ENCODE data around the gene STOM.

DNA sequence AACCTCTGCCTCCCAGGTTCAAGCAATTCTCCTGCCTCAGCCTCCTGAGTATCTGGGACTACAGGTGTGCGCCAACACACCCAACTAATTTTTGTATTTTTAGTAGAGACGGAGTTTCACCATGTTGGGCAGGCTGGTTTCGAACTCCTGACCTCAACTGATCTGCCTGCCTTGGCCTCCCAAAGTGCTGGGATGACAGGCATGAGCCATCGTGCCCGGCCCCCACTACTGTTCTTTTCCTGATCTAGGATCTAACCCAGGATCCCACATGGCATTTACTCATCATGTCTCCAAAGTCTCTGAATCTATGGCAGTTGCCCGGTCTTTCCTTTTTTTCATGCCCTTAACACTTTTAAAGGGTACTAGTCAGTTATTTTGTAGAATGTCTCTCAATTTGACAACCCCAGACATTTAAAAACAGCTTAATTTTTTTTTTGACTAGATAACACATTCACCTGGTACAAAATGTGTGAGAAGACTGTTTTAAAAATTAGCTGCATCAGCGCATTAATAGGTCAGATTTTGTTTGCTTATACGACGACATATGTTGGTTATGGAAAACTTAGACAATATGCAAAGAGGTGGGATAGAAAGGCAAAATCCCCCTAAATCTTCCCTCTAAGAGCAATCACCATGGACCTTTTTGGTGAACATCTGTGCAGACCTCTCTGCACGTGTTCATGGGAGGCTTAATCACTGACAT lies 46.5 kb downstream of the STOM start:
- TF ChIP-seq CTCF (conservative IDR thresholded peaks at IDR 0.05; ENCODE audit: low read depth, low read length) (no peak), EZH2 (IDR thresholded peaks at IDR 0.05; ENCODE audit: low read length, unreplicated experiment) (no peak), EZH2phosphoT487 (IDR thresholded peaks at IDR 0.05; ENCODE audit: borderline replicate concordance, low read length) (no peak)
